Dermis blood vessel endothelial cell (primary cell): ENCODE measurements around the gene SAMD5. TPM values are rescaled to one million over a fixed set of nuclear protein-coding genes. Genes with fewer than 3 reads are reported as not detected.

Experiments used
- DNase-seq: peaks from one replicate; pipeline ENCODE4 v3.0.0; 2010
- total RNA-seq: library from RNA; depleted of rRNA; stranded (reverse); fragments of >200 nt; gene quantifications from 2 replicates; pipeline ENCODE4 v1.2.3, GENCODE V29; 2014

SAMD5 gene
- total RNA-seq, 1 donor from 2014 or later: 1.0 TPM

- no peak for DNase-seq
Observed at GRCh38 chr6:147567141-147567805, 58.8 kb downstream of the SAMD5 start.

- no peak for DNase-seq
Observed at GRCh38 chr6:147569788-147570187, 61.3 kb downstream of the SAMD5 start.

GRCh38 chr6:147570681-147571080 is 62.2 kb downstream of the SAMD5 start:
- no peak for DNase-seq

GRCh38 chr6:147577488-147577887 is 69.0 kb downstream of the SAMD5 start:
- no peak for DNase-seq

GRCh38 chr6:147578159-147578558 is 69.7 kb downstream of the SAMD5 start:
- no peak for DNase-seq

- DNase-seq: no peak
Observed at GRCh38 chr6:147578883-147579282, 70.4 kb downstream of the SAMD5 start.

- no peak for DNase-seq
Observed at GRCh38 chr6:147579667-147580066, 71.2 kb downstream of the SAMD5 start.

- no peak for DNase-seq
Observed at GRCh38 chr6:147582991-147583390, 74.5 kb downstream of the SAMD5 start.

- DNase-seq: no peak
Observed at GRCh38 chr6:147585256-147585655, 76.8 kb downstream of the SAMD5 start.

- no peak for DNase-seq
Observed at GRCh38 chr6:147586044-147586443, 77.6 kb downstream of the SAMD5 start.

- no peak for DNase-seq
Observed at GRCh38 chr6:147587907-147588306, 79.4 kb downstream of the SAMD5 start.

GRCh38 chr6:147588469-147588868 is 80.0 kb downstream of the SAMD5 start:
- DNase-seq: no peak

- no peak for DNase-seq
Observed at GRCh38 chr6:147589739-147590250, 81.3 kb downstream of the SAMD5 start.

- DNase-seq: no peak
Observed at GRCh38 chr6:147595961-147596360, 87.5 kb downstream of the SAMD5 start.

GRCh38 chr6:147603392-147604081 is 95.0 kb downstream of the SAMD5 start:
- DNase-seq: no peak

GRCh38 chr6:147604373-147604772 is 95.9 kb downstream of the SAMD5 start:
- no peak for DNase-seq

GRCh38 chr6:147611992-147612391 is 103.5 kb downstream of the SAMD5 start:
- DNase-seq: no peak

GRCh38 chr6:147614501-147614900 is 106.0 kb downstream of the SAMD5 start:
- DNase-seq: no peak

GRCh38 chr6:147615659-147616456 is 107.4 kb downstream of the SAMD5 start:
- no peak for DNase-seq

GRCh38 chr6:147617366-147617765 is 108.9 kb downstream of the SAMD5 start:
- no peak for DNase-seq

GRCh38 chr6:147618457-147618856 is 110.0 kb downstream of the SAMD5 start:
- no peak for DNase-seq

GRCh38 chr6:147618927-147619326 is 110.4 kb downstream of the SAMD5 start:
- no peak for DNase-seq
